Measurements from ENCODE around the gene CHD1L.
"Not testable (repeated sequence)": the region's sequence is repeated elsewhere in the genome, so short reads cannot be mapped to it uniquely, and the experiment has no call there.

The CHD1L gene

GRCh38 chr1:147218606-147219005 lies 23.9 kb upstream of the CHD1L start:
- no peak for DNase-seq
- no peaks in the 10 kb centered on the region for H3K36me3 ChIP-seq
- intact Hi-C loops (cut with DNase I; ENCODE audit: low total_unique reads) = no loop called here
- H3K9me3 ChIP-seq = no peaks in the 10 kb centered on the region
- H3K4me3 ChIP-seq = no peak overlapping the region
- no peak overlapping the region for H3K27ac ChIP-seq
- TF ChIP-seq CTCF (IDR thresholded peaks at IDR 0.05) = no peak
- no peaks in the 10 kb centered on the region for H3K27me3 ChIP-seq
- H3K4me1 ChIP-seq = peaks cover 0 to 1% (median 0%) of the 10 kb centered on the region in 4 donors

- Histone ChIP-seq H3K27ac (peak overlapping the region in 1 of 2 donors; percentile 4), H3K4me3 (no peak overlapping the region), H3K4me1 (peaks cover 0 to 14% (median 0%) of the 10 kb centered on the region in 4 donors), H3K9me3 (no peaks in the 10 kb centered on the region), H3K27me3 (no peaks in the 10 kb centered on the region), H3K36me3 (no peaks in the 10 kb centered on the region)
- intact Hi-C loops (cut with DNase I; ENCODE audit: low total_unique reads) = no loop called here
- DNase-seq = no peak
- TF ChIP-seq CTCF (IDR thresholded peaks at IDR 0.05) = no peak
Observed at GRCh38 chr1:147223740-147224615, 18.5 kb upstream of the CHD1L start.

- peak; percentile 84 to 85 for DNase-seq
- peak within 1 kb of the TSS; percentile 70 to 76 for H3K4me3 ChIP-seq
- no peaks in the 10 kb centered on the region for H3K9me3 ChIP-seq
- H3K4me1 ChIP-seq = peaks cover 0 to 14% (median 0%) of the 10 kb centered on the region in 4 donors
- intact Hi-C loops (cut with DNase I; ENCODE audit: low total_unique reads) = no loop called here
- no peaks in the 10 kb centered on the region for H3K27me3 ChIP-seq
- H3K27ac ChIP-seq = peak within 1 kb of the TSS; percentile 83
- no peaks in the 10 kb centered on the region for H3K36me3 ChIP-seq
- peak; percentile 36 to 55 for TF ChIP-seq CTCF (IDR thresholded peaks at IDR 0.05)
Observed at GRCh38 chr1:147225193-147225730, 17.2 kb upstream of the CHD1L start, which contains the start of gene FMO5. FMO5 (minus strand) TSS chr1:147225339; CDS start chr1:147225029, 310 bp downstream.

- H3K4me1 ChIP-seq; H3K4me3 ChIP-seq; intact Hi-C loops (cut with DNase I; ENCODE audit: low total_unique reads); DNase-seq; H3K9me3 ChIP-seq; H3K36me3 ChIP-seq; H3K27me3 ChIP-seq; H3K27ac ChIP-seq: not testable (repeated sequence)
Observed at GRCh38 chr1:147231032-147231431, 11.5 kb upstream of the CHD1L start.

- H3K4me1 ChIP-seq; H3K27ac ChIP-seq; H3K27me3 ChIP-seq; H3K4me3 ChIP-seq; H3K9me3 ChIP-seq; DNase-seq; H3K36me3 ChIP-seq; intact Hi-C loops (cut with DNase I; ENCODE audit: low total_unique reads): not testable (repeated sequence)
Observed at GRCh38 chr1:147233903-147234302, 8.6 kb upstream of the CHD1L start.

GRCh38 chr1:147235822-147236221 lies 6.7 kb upstream of the CHD1L start:
- intact Hi-C loops (cut with DNase I; ENCODE audit: low total_unique reads) = no loop called here
- no peak overlapping the region for H3K27ac ChIP-seq

More at GRCh38 chr1:147235822-147236221, 6.7 kb upstream of the CHD1L start:
- H3K9me3 ChIP-seq = no peaks in the 10 kb centered on the region
- TF ChIP-seq CTCF (IDR thresholded peaks at IDR 0.05) = no peak
- no peaks in the 10 kb centered on the region for H3K4me1 ChIP-seq
- DNase-seq = no peak
- no peak overlapping the region for H3K4me3 ChIP-seq
- no peaks in the 10 kb centered on the region for H3K36me3 ChIP-seq
- H3K27me3 ChIP-seq = peaks cover 0 to 4% of the 10 kb centered on the region in 2 donors
